Endometrial microvascular endothelial cells (primary cell): Measurements from ENCODE around the gene SYT5. TPM values are rescaled to one million over a fixed set of nuclear protein-coding genes. Genes with fewer than 3 reads are reported as not detected.
"Not testable (repeated sequence)": the region's sequence is repeated elsewhere in the genome, so short reads cannot be mapped to it uniquely, and the experiment has no call there.

Experiments used
- in situ Hi-C: cut with HindIII; loops from 2 replicates; pipeline ENCODE4 v1.10.0; 2017; ENCODE audit warnings: low sequenced_read_pairs, low pct_unique_long_range_greater_than_20kb; ENCODE audit errors: inconsistent ontology term
- total RNA-seq: library from RNA; depleted of rRNA; stranded (reverse); fragments of >200 nt; gene quantifications from one replicate; pipeline ENCODE4 v1.2.3, GENCODE V29; 2015; ENCODE audit errors: inconsistent ontology term

The SYT5 gene
- total RNA-seq, 1 donor from 2014 or later = not detected

DNA sequence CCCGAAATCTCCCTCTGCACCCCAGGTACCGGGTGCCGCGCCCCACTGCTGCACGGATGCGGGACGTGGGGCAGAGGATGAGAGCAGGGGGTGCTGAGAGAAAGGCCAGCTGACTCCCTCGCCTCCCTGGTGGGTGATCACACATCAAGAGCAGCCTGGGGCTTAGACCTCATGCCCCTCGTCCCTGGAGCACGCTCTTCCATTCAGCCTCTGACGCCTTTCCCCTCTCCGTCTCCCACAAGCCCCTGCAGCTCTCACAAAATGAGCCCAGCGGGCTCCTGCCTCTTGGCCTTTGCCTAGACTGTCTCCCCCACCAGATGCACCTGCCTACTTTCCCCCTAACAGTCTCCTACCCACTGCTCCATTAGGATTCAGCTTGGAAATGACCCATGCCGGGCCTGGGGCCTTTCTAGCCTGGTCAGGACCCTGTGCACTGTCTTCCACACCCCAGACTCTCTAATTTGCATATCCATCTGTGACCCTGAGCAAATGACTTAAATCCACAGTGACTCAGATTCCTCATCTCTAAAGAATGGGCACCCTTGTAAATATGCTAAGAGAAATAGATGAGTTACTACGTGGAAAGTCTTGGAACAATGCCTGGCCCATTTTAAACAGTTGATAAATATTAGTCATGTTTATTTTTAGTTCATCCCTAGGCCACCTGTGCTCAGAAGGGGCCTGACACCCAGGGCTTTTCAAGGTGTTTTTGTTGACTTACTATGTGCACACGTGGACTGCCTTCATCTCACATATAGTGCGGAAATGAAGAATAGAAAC lies 29.8 kb upstream of the SYT5 start:
- in situ Hi-C loops = no loop called here

GRCh38 chr19:55208880-55209692 lies 29.0 kb upstream of the SYT5 start, which contains the start of gene PTPRH:
TSS of gene PTPRH (minus strand) at chr19:55209501. CDS start at chr19:55209433, 68 bp downstream.
- in situ Hi-C loops = no loop called here

DNA sequence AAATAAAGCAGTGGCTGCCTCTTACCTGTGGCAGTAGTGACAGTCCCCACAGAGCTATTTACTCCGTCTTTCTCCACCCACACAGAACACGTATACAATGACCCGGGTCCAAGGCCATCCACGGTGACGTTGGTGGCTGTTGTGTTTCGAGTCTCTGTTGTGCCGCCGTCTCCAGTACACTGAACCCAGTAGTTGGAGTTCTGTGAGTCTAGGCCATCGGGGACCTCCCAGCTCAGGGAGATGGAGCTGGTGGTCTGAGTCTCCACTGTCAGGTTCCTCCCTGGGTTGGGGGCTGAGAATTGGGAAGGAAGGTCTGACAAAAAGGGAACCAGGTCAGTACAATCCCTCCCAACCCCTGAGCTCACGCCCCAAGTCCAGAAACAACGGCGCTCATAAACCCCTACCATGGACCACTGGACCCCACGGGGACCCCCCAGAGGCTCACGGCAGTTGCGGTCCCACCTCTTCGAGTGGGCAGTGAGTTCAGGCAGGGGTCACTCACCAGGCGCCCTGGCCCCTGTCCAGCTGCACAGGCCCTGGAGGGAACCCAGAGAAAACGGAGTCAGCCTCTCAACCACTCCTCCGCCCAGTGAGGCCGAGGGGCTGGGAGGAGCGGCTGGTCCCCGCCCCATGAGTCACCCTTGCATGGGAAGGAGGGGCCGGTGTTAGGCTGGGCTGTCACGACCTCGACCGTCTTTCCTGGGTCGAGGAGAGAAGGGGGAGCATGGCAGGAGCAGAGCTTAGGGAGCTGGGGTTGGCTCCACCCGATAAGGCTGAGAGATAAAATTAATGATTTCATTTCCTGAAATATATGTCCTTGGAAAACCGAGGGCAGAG lies 26.8 kb upstream of the SYT5 start:
- in situ Hi-C loops = no loop called here

DNA sequence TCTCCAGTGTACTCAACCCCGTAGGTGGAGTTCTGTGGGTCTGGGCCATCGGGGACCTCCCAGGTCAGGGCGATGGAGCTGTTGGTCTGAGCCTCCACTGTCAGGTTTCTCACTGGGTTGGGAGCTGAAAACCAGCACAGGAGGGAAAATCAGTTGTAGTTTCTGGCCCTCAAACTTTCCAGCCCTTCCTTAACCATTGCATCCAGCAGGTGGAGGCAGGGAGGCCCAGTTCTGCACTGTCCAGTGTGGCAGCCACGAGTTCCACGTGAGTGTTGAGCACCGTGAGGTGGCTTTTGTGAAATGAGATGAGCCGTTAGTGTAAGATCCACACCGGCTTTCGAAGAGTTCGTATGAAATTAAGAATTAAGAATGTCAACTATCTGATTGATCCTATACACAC lies 22.1 kb upstream of the SYT5 start:
- in situ Hi-C loops = not testable (repeated sequence)

DNA sequence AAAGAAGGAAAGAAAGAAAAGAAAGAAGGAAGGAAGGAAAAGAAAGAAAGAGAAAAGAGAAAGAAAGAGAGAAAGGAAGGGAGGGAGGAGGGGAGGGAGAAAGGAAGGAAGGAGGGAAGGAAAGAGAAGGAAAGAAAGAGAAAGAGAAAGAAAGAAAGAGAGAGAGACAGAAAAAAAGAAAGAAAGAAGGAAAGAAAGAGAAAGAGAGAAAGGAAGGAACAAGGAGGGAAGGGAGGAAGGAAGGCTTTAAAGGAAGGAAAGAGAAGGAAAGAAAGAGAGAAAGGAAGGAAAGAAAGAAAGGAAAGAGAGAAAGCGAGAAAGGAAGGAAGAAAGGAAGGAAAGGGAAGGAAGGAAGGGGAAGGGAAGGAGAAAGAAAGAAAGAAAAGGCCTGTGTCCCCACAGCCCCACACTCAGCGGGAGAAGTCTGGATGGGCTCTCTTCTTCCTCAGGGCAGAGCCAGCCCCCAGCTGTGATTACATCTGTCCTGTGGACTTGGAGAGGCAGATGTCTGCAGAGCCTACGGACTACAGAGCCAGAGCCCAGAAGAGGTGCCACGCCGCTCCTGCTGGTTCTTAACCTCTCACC lies 19.6 kb upstream of the SYT5 start:
- in situ Hi-C loops = no loop called here

DNA sequence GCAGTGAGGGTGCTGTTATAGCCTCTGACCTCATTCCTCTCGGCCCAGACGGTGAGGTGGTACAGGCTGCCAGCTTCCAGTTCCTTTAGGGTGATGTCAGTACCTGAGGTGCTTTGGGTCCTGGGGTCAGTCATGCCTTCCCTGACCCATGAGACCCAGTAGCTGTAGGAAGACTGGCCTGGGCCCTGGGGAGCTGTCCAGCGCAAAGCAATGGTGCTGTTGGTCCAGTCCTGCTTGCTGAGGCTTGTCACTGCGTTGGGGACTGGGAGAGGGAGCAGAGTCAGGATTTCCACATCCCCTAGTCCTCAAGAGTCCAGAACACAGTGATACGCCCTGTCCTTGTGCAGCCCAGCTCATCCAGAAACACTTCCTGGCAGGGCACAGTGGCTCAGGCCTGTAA lies 18.6 kb upstream of the SYT5 start:
- in situ Hi-C loops = no loop called here

DNA sequence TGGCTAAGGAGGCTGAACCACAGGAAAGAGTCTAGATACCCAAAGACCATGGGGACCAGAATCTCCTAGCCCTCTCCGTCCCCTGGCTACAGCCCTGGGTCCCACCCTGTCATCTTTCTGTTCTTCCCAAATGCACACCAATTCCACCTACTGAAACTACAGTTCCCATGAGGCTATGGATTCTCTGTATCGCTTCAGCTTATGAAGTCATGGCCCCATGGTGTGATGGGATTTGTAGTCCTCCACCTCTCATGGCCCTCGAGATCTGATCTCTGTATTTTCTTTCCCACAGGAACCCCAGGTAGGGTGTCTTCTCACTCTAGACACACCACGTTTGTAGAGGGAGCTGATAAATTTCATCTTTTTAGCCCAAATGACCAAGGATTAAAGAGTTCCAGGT lies 17.4 kb upstream of the SYT5 start:
- in situ Hi-C loops = no loop called here

GRCh38 chr19:55196803-55197202 lies 16.7 kb upstream of the SYT5 start:
- in situ Hi-C loops = no loop called here

GRCh38 chr19:55193481-55193880 lies 13.4 kb upstream of the SYT5 start:
- in situ Hi-C loops = no loop called here

DNA sequence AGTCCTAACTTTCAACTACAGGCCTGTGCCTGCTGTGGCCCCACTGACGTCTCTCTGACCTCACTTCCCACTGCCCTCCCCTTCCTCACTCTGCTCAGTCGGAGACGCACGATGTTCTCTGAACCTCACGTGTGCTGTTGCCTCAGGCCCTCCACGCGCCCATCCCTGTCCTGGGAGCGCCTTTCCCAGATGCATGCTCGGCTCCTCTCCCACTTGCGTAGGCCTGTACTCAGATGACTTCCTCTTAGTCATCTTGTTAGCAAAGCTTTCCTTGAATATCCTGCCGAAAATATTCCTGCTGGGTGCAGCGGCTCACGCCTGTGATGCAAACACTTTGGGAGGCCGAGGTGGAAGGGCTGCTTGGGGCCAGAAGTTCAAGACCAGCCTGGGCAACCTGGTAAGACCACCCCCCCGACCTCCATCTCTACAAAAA lies 9.3 kb upstream of the SYT5 start:
- in situ Hi-C loops = no loop called here

- in situ Hi-C loops = no loop called here
These were observed 8.5 kb upstream of the SYT5 start for GRCh38 chr19:55188625-55189024.

- in situ Hi-C loops = no loop called here
These were observed 6.0 kb upstream of the SYT5 start for GRCh38 chr19:55186080-55186479.

GRCh38 chr19:55181740-55182139 lies 1.7 kb upstream of the SYT5 start:
- in situ Hi-C loops = no loop called here

GRCh38 chr19:55178781-55179599 lies 1.1 kb downstream of the SYT5 start:
- in situ Hi-C loops = loop anchor here (10.0 kb wide), 1 partner anchor 116 kb away; no protein-coding TSS in a partner anchor

DNA sequence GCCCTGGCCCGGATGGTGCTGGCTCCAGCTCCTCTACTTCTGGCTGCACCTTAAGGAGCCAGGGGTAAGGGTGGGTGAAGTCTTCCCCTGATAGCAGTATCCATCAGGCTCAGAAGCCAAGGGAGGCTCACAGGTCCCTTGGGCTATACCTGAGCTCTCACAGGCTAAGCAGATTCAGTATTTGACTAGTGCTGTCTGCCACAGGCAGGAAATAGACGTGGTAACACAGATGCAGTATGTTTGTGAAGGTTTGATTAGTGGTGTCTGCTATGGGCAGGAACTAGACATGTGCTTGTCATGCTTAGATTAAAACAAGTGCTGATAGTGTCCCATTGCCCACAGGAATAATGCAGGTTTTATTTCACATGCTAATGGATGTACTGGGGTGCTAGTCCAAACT lies 4.0 kb downstream of the SYT5 start:
- in situ Hi-C loops = loop anchor here (10.0 kb wide), 1 partner anchor 119 kb away; no protein-coding TSS in a partner anchor

DNA sequence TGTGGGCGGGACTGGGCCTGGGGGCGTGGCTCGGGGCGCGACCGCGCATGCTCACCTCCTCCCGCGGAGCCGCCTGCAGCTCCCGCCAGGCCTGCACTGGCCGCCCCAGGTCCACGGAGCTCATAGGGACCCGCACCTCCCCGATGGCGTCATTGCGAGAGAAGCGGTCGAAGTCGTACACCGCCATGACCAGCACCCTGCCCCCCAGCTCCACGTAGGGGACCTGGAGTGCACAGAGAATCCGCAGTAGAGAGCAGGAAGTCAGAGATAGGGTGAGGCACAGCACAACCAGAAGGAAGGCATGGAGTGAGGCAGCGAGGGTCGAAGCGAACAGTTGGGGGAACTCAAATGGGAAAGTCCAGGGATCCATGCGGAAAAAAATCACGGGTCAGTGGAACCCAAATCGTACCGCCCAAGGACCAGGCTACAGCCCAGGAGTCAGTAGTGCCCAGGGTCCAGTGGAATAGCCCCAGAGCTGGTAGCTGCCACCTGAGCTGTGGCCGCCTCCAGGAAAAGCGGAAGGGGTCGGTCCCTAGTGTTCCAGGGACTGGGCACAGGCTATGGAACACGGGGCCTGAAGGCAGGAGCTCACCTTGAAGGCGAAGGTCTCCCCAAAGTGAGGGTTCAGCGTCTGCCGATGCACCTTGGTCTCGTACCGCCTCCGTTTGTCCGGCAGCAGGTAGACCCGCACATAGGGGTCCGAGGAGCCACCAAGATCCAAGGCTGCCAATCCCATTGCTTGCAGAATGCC lies 4.8 kb downstream of the SYT5 start:
- in situ Hi-C loops = loop anchor here (10.0 kb wide), 1 partner anchor 120 kb away; no protein-coding TSS in a partner anchor

- in situ Hi-C loops = loop anchor here (10.0 kb wide), 1 partner anchor 120 kb away; no protein-coding TSS in a partner anchor
These were observed 5.5 kb downstream of the SYT5 start for GRCh38 chr19:55174425-55175116.
